HEK293 (cell line): Measurements from ENCODE around the gene FOXF2.
A peak's percentile ranks its signal among the peaks of the same experiment; 100 is the strongest.

Source experiments
- CTCF ChIA-PET: fragments of 350-600 bp; formaldehyde crosslinking; extraction: SDS; loops from one replicate; lab custom pipeline; 2021; ENCODE audit warnings: antibody characterized with exemption; lab: Yijun Ruan, JAX
- POLR2A ChIA-PET: fragments of 300-600 bp; formaldehyde crosslinking; extraction: SDS; loops from one replicate; lab custom pipeline; 2020; ENCODE audit warnings: antibody characterized with exemption, inconsistent platforms; lab: Yijun Ruan, JAX
- H3K27ac ChIP-seq: fragments of 200-500 bp; sonication (Bioruptor generic); 2 replicates; pipeline ENCODE4 v1.5.1; 2014; ENCODE audit warnings: low read depth, low read length, control low read depth, inconsistent platforms; ENCODE audit errors: extremely low read depth
- H3K36me3 ChIP-seq, 2 experiments: fragments of 200-500 bp in 1 of 2; sonication (Bioruptor generic) in 1 of 2; 1 replicate in 1 of 2; 2 replicates in 1 of 2; pipeline ENCODE4 v1.5.1; 2014 to 2017; ENCODE audit warnings: inconsistent platforms in 2 of 2, low read length in 2 of 2; ENCODE audit not compliant: control insufficient read depth in 2 of 2, insufficient read depth in 1 of 2
- H3K4me1 ChIP-seq: fragments of 200-500 bp; sonication (Bioruptor generic); 2 replicates; pipeline ENCODE4 v1.5.1; 2014; ENCODE audit warnings: mild to moderate bottlenecking, low read length, inconsistent platforms; ENCODE audit not compliant: control insufficient read depth, insufficient read depth
- H3K4me3 ChIP-seq: 2 replicates; pipeline ENCODE4 v1.5.1; 2011; ENCODE audit warnings: low read depth, mild to moderate bottlenecking, control low read depth, low read length, moderate library complexity
- H3K9me3 ChIP-seq: fragments of 200-500 bp; sonication (Bioruptor generic); 2 replicates; pipeline ENCODE4 v1.5.1; 2014; ENCODE audit warnings: low read depth, low read length, inconsistent platforms; ENCODE audit not compliant: control insufficient read depth, insufficient read depth
- CTCF ChIP-seq: fragments of 450-650 bp; formaldehyde crosslinking; IDR thresholded peaks from 2 replicates; pipeline ENCODE4 v1.5.1; 2016; ENCODE audit warnings: missing biosample characterization, missing genetic modification characterization
- KLF10 ChIP-seq: fragments of 450-650 bp; IDR thresholded peaks from 2 replicates; pipeline ENCODE4 v1.5.1; 2018; ENCODE audit warnings: missing biosample characterization, mild to moderate bottlenecking, missing genetic modification characterization
- OSR2 ChIP-seq: fragments of 450-650 bp; formaldehyde crosslinking; IDR thresholded peaks from 2 replicates; pipeline ENCODE4 v1.5.1; 2016; ENCODE audit warnings: missing biosample characterization, missing genetic modification characterization
- OVOL3 ChIP-seq: fragments of 450-650 bp; formaldehyde crosslinking; IDR thresholded peaks from 2 replicates; pipeline ENCODE4 v1.5.1; 2016; ENCODE audit warnings: missing biosample characterization, missing genetic modification characterization
- PRDM4 ChIP-seq: fragments of 450-650 bp; formaldehyde crosslinking; IDR thresholded peaks from 2 replicates; pipeline ENCODE4 v1.5.1; 2017; ENCODE audit warnings: missing biosample characterization, missing genetic modification characterization
- RBAK ChIP-seq: fragments of 450-650 bp; formaldehyde crosslinking; IDR thresholded peaks from 2 replicates; pipeline ENCODE4 v1.5.1; 2016; ENCODE audit warnings: missing biosample characterization, missing genetic modification characterization
- SCRT1 ChIP-seq: fragments of 450-650 bp; formaldehyde crosslinking; IDR thresholded peaks from 2 replicates; pipeline ENCODE4 v1.5.1; 2016; ENCODE audit warnings: missing biosample characterization, missing genetic modification characterization, borderline replicate concordance
- SCRT2 ChIP-seq: fragments of 450-650 bp; formaldehyde crosslinking; IDR thresholded peaks from 2 replicates; pipeline ENCODE4 v1.5.1; 2016; ENCODE audit warnings: missing biosample characterization, missing genetic modification characterization
- ZBTB6 ChIP-seq: fragments of 450-650 bp; formaldehyde crosslinking; IDR thresholded peaks from 2 replicates; pipeline ENCODE4 v1.5.1; 2017; ENCODE audit warnings: missing biosample characterization, missing genetic modification characterization
- ZBTB8A ChIP-seq: fragments of 450-650 bp; formaldehyde crosslinking; IDR thresholded peaks from 2 replicates; pipeline ENCODE4 v1.5.1; 2016; ENCODE audit warnings: missing biosample characterization, missing genetic modification characterization
- ZFP69B ChIP-seq: fragments of 450-650 bp; formaldehyde crosslinking; IDR thresholded peaks from 2 replicates; pipeline ENCODE4 v1.5.1; 2016; ENCODE audit warnings: missing biosample characterization, missing genetic modification characterization
- ZNF10 ChIP-seq: fragments of 450-650 bp; formaldehyde crosslinking; IDR thresholded peaks from 2 replicates; pipeline ENCODE4 v1.5.1; 2017; ENCODE audit warnings: missing biosample characterization, missing genetic modification characterization
- ZNF121 ChIP-seq: fragments of 450-650 bp; formaldehyde crosslinking; IDR thresholded peaks from 2 replicates; pipeline ENCODE4 v1.5.1; 2016; ENCODE audit warnings: missing biosample characterization, missing genetic modification characterization
- ZNF2 ChIP-seq: fragments of 450-650 bp; formaldehyde crosslinking; IDR thresholded peaks from 2 replicates; pipeline ENCODE4 v1.5.1; 2016; ENCODE audit warnings: missing biosample characterization, missing genetic modification characterization
- ZNF311 ChIP-seq: fragments of 450-650 bp; formaldehyde crosslinking; IDR thresholded peaks from 2 replicates; pipeline ENCODE4 v1.5.1; 2017; ENCODE audit warnings: missing biosample characterization, missing genetic modification characterization, borderline replicate concordance
- ZNF391 ChIP-seq: fragments of 450-650 bp; formaldehyde crosslinking; IDR thresholded peaks from 2 replicates; pipeline ENCODE4 v1.5.1; 2016; ENCODE audit warnings: low read depth, missing biosample characterization, missing genetic modification characterization, borderline replicate concordance
- ZNF549 ChIP-seq: fragments of 450-650 bp; IDR thresholded peaks from 2 replicates; pipeline ENCODE4 v1.5.1; 2018; ENCODE audit warnings: missing biosample characterization, missing genetic modification characterization, mild to moderate bottlenecking, inconsistent platforms, moderate library complexity
- ZNF654 ChIP-seq: fragments of 450-650 bp; formaldehyde crosslinking; IDR thresholded peaks from 2 replicates; pipeline ENCODE4 v1.5.1; 2016; ENCODE audit warnings: low read depth, missing biosample characterization, missing genetic modification characterization
- ZNF664 ChIP-seq: fragments of 450-650 bp; formaldehyde crosslinking; IDR thresholded peaks from 2 replicates; pipeline ENCODE4 v1.5.1; 2016; ENCODE audit warnings: missing biosample characterization, missing genetic modification characterization
- ZNF768 ChIP-seq: fragments of 450-650 bp; formaldehyde crosslinking; IDR thresholded peaks from 2 replicates; pipeline ENCODE4 v1.5.1; 2018; ENCODE audit warnings: missing biosample characterization, mild to moderate bottlenecking, missing genetic modification characterization
- ZNF785 ChIP-seq: fragments of 450-650 bp; formaldehyde crosslinking; IDR thresholded peaks from 2 replicates; pipeline ENCODE4 v1.5.1; 2016; ENCODE audit warnings: missing biosample characterization, missing genetic modification characterization

FOXF2 gene

GRCh38 chr6:1435806-1436205 is 46.4 kb downstream of the FOXF2 start:
- ChIA-PET POLR2A (no interaction called here), CTCF (interaction anchor here (0.6 to 3.9 kb wide), 30 partner anchors 9 to 1249 kb away, joined by 3 to 31 read pairs (median 6); no protein-coding TSS in a partner anchor)
- Histone ChIP-seq H3K4me1 (peaks cover 4% of the 10 kb centered on the region), H3K27ac (no peak overlapping the region), H3K9me3 (no peaks in the 10 kb centered on the region), H3K36me3 (no peaks in the 10 kb centered on the region), H3K4me3 (no peak overlapping the region)
- no peak for TF ChIP-seq ZNF664 (tag by site-specific recombination)

- no peak overlapping the region for H3K4me3 ChIP-seq
- no peaks in the 10 kb centered on the region for H3K9me3 ChIP-seq
- TF ChIP-seq ZNF2 (tag by site-specific recombination) = 0 out of 2 replicates have a peak, but pooled peaks have one; percentile 56
- TF ChIP-seq KLF10 = no peak
- peak; percentile 96 for TF ChIP-seq ZNF654
- no peak for TF ChIP-seq ZBTB6 (tag by site-specific recombination)
- TF ChIP-seq CTCF (tag by site-specific recombination) = peak; percentile 82
- TF ChIP-seq SCRT1 = no peak
- TF ChIP-seq, all 188 proteins: peak for 3
- Histone ChIP-seq H3K4me1 (peaks cover 4% of the 10 kb centered on the region), H3K36me3 (no peaks in the 10 kb centered on the region), H3K27ac (no peak overlapping the region)
- CTCF ChIA-PET = interaction anchor here (0.6 to 3.9 kb wide), 56 partner anchors 9 to 1281 kb away, joined by 3 to 31 read pairs (median 4); no protein-coding TSS in a partner anchor
- POLR2A ChIA-PET = no interaction called here
These were observed 47.2 kb downstream of the FOXF2 start for GRCh38 chr6:1436334-1437306.

- Histone ChIP-seq H3K4me3 (no peak overlapping the region), H3K27ac (no peak overlapping the region), H3K4me1 (peaks cover 4% of the 10 kb centered on the region), H3K36me3 (no peaks in the 10 kb centered on the region), H3K9me3 (no peaks in the 10 kb centered on the region)
- ChIA-PET CTCF (interaction anchor here (0.9 to 3.9 kb wide), 15 partner anchors 10 to 1249 kb away, joined by 3 to 31 read pairs (median 7); no protein-coding TSS in a partner anchor), POLR2A (no interaction called here)
- no peak for TF ChIP-seq ZNF785 (tag by site-specific recombination)
- no peak for TF ChIP-seq ZNF549 (tag by site-specific recombination)
- no peak for TF ChIP-seq OVOL3
- no peak for TF ChIP-seq ZNF121 (tag by site-specific recombination)
- no peak for TF ChIP-seq ZFP69B (tag by site-specific recombination)
- TF ChIP-seq ZNF10 (tag by site-specific recombination) = no peak
- TF ChIP-seq OSR2 (tag by site-specific recombination) = no peak
- no peak for TF ChIP-seq ZNF768
- TF ChIP-seq SCRT2 = peak; percentile 79
- TF ChIP-seq PRDM4 (tag by site-specific recombination) = no peak
- peak; percentile 62; the same call in 1 of the 2 replicates for TF ChIP-seq SCRT1
- TF ChIP-seq RBAK = no peak
- TF ChIP-seq ZBTB8A (tag by site-specific recombination) = no peak
- no peak for TF ChIP-seq ZNF391
- TF ChIP-seq ZNF311 (tag by site-specific recombination) = no peak
These were observed 48.4 kb downstream of the FOXF2 start for GRCh38 chr6:1437553-1438406.
